ENCODE results near the gene SAMD8. TPM values are rescaled to one million over a fixed set of nuclear protein-coding genes. Genes with fewer than 3 reads are reported as not detected.
"Not testable (repeated sequence)": the region's sequence is repeated elsewhere in the genome, so short reads cannot be mapped to it uniquely, and the experiment has no call there.

Gene SAMD8
- polyA plus RNA-seq, 3 donors, result 13.0 to 18.8 (median 13.7) TPM

- H3K27ac ChIP-seq (ENCODE audit: low read depth in 1 of 2, low read length in 2 of 2), result no peak overlapping the region
- no peak for TF ChIP-seq CTCF (IDR thresholded peaks at IDR 0.05)
- no peaks in the 10 kb centered on the region for H3K27me3 ChIP-seq (ENCODE audit: control insufficient read depth in 2 of 2, insufficient read depth in 2 of 2, low read length in 2 of 2)
- H3K4me1 ChIP-seq (ENCODE audit: control insufficient read depth in 1 of 2, insufficient read depth in 2 of 2, low read length in 2 of 2), result peaks cover 10 to 17% of the 10 kb centered on the region in 2 donors
- intact Hi-C loops (cut with micrococcal nuclease), result loop anchor here in 1 of 2 donors (10.0 kb wide), 1 partner anchor 293 kb away; the partner anchor contains the start of gene KAT6B
- no peak overlapping the region for H3K4me2 ChIP-seq (replicated peaks; ENCODE audit: extremely low read depth, low read length, poor library complexity, severe bottlenecking)
- no peak overlapping the region for H3K9ac ChIP-seq (ENCODE audit: insufficient read depth, low read length, poor library complexity, severe bottlenecking)
- H3K36me3 ChIP-seq (replicated peaks in 1 of 2; ENCODE audit: control insufficient read depth in 1 of 2, insufficient read depth in 2 of 2, low read length in 2 of 2), result no peaks in the 10 kb centered on the region
- H3K27me3 Mint-ChIP-seq (ENCODE audit: low read depth in 3 of 3), result peaks cover 0 to 3% (median 0%) of the 10 kb centered on the region in 3 donors
- peaks cover 100% of the 10 kb centered on the region for H3K79me2 ChIP-seq (ENCODE audit: insufficient read depth, low read length)
- peaks cover 28% of the 10 kb centered on the region for H3K4me1 Mint-ChIP-seq
- no peak overlapping the region for H3K4me3 ChIP-seq (replicated peaks in 1 of 3; ENCODE audit: low read depth in 2 of 3, low read length in 3 of 3)
- peaks cover 4 to 8% of the 10 kb centered on the region in 2 donors for H3K36me3 Mint-ChIP-seq
- 100% methylated on average over 1 of the region's 3 CpGs for WGBS (ENCODE audit: insufficient coverage)
- no peak overlapping the region for H3K27ac Mint-ChIP-seq
- H2AFZ ChIP-seq (ENCODE audit: insufficient read depth, low read depth, low read length, poor library complexity, severe bottlenecking), result no peak overlapping the region
- H3K9me3 ChIP-seq (replicated peaks in 1 of 2; ENCODE audit: control insufficient read depth in 1 of 2, insufficient read depth in 1 of 2, low read length in 2 of 2), result no peaks in the 10 kb centered on the region
- no peak overlapping the region for H3K4me3 Mint-ChIP-seq
- H3K9me3 Mint-ChIP-seq, result no peaks in the 10 kb centered on the region
- peaks cover 99% of the 10 kb centered on the region for H4K20me1 ChIP-seq (ENCODE audit: insufficient read depth, low read length)
- no peak for DNase-seq
Measured at GRCh38 chr10:75117995-75118394, 6.5 kb downstream of the SAMD8 start.

- H3K4me1 ChIP-seq (ENCODE audit: control insufficient read depth in 1 of 2, insufficient read depth in 2 of 2, low read length in 2 of 2); H3K9me3 ChIP-seq (replicated peaks in 1 of 2; ENCODE audit: control insufficient read depth in 1 of 2, insufficient read depth in 1 of 2, low read length in 2 of 2): not testable (repeated sequence)
- WGBS (ENCODE audit: insufficient coverage), result 89% methylated on average over 8 of the region's 15 CpGs
Measured at GRCh38 chr10:75119444-75120066, 8.1 kb downstream of the SAMD8 start.

More at GRCh38 chr10:75119444-75120066, 8.1 kb downstream of the SAMD8 start:
- Histone ChIP-seq H3K36me3 (replicated peaks in 1 of 2; ENCODE audit: control insufficient read depth in 1 of 2, insufficient read depth in 2 of 2, low read length in 2 of 2) (peaks cover 7 to 14% of the 10 kb centered on the region in 2 donors), H3K79me2 (ENCODE audit: insufficient read depth, low read length) (peaks cover 99% of the 10 kb centered on the region), H4K20me1 (ENCODE audit: insufficient read depth, low read length) (peaks cover 99% of the 10 kb centered on the region)
- H3K4me3 Mint-ChIP-seq; H2AFZ ChIP-seq (ENCODE audit: insufficient read depth, low read depth, low read length, poor library complexity, severe bottlenecking); DNase-seq; H3K27ac ChIP-seq (ENCODE audit: low read depth in 1 of 2, low read length in 2 of 2); H3K27me3 ChIP-seq (ENCODE audit: control insufficient read depth in 2 of 2, insufficient read depth in 2 of 2, low read length in 2 of 2); H3K4me2 ChIP-seq (replicated peaks; ENCODE audit: extremely low read depth, low read length, poor library complexity, severe bottlenecking); H3K9me3 Mint-ChIP-seq; H3K27me3 Mint-ChIP-seq (ENCODE audit: low read depth in 3 of 3); H3K9ac ChIP-seq (ENCODE audit: insufficient read depth, low read length, poor library complexity, severe bottlenecking); H3K27ac Mint-ChIP-seq; H3K4me3 ChIP-seq (replicated peaks in 1 of 3; ENCODE audit: low read depth in 2 of 3, low read length in 3 of 3): not testable (repeated sequence)
- peaks cover 16% of the 10 kb centered on the region for H3K4me1 Mint-ChIP-seq
- peaks cover 12 to 23% of the 10 kb centered on the region in 2 donors for H3K36me3 Mint-ChIP-seq
- intact Hi-C loops (cut with micrococcal nuclease), result loop anchor here in 1 of 2 donors (5.0 to 10.0 kb wide), 2 partner anchors 98 to 295 kb away; partner anchors contain the start of gene KAT6B

Measured in CD14-positive monocyte (primary cell).